Ascending aorta (tissue), 2 donors: ENCODE data around the gene PTPRN2. TPM values are rescaled to one million over a fixed set of nuclear protein-coding genes. Genes with fewer than 3 reads are reported as not detected.

ENCODE experiments used
- DNase-seq, 2 donors: peaks; one replicate each; pipeline ENCODE4 v3.0.0-alpha.2; 2019; ENCODE audit warnings: low spot score in 2 of 2
- H3K27ac ChIP-seq, 2 donors: fragments of 200-600 bp; sonication (generic); one replicate each; pipeline ENCODE4 v1.5.1; 2016 to 2017; ENCODE audit warnings: mild to moderate bottlenecking in 1 of 2
- H3K27me3 ChIP-seq: fragments of 200-600 bp; sonication (generic); one replicate; pipeline ENCODE4 v1.5.1; 2017
- H3K36me3 ChIP-seq, 2 donors: fragments of 200-600 bp; sonication (generic); one replicate each; pipeline ENCODE4 v1.5.1; 2016
- H3K4me1 ChIP-seq, 2 donors: fragments of 200-600 bp; sonication (generic); one replicate each; pipeline ENCODE4 v1.5.1; 2016 to 2017; ENCODE audit warnings: mild to moderate bottlenecking in 1 of 2
- H3K4me3 ChIP-seq, 2 donors: fragments of 200-600 bp; sonication (generic); one replicate each; pipeline ENCODE4 v1.5.1; 2016 to 2017; ENCODE audit warnings: mild to moderate bottlenecking in 1 of 2
- H3K9me3 ChIP-seq, 2 donors: fragments of 200-600 bp; sonication (generic); one replicate each; pipeline ENCODE4 v1.5.1; 2016
- intact Hi-C: fragments of 100-400 bp; cut with DNase I; formaldehyde crosslinking; loops from one replicate; pipeline ENCODE4 v1.15.1; 2023
- total RNA-seq: library from RNA; depleted of rRNA; stranded (reverse); fragments of >200 nt; gene quantifications from one replicate; pipeline ENCODE4 v1.1.0, GENCODE V29; 2016
- TF ChIP-seq, protein P1 (sequence below), 3 experiments: fragments of 200-600 bp in 2 of 3; fragments of 450-650 bp in 1 of 3; sonication (generic) in 2 of 3; IDR thresholded peaks; one replicate each; pipeline ENCODE4 v1.5.1; 2016 to 2019; ENCODE audit warnings: antibody characterized with exemption in 3 of 3, mild to moderate bottlenecking in 1 of 3, moderate library complexity in 1 of 3

The PTPRN2 gene
- total RNA-seq, 1 donor from 2014 or later, result 7.3 TPM

DNA sequence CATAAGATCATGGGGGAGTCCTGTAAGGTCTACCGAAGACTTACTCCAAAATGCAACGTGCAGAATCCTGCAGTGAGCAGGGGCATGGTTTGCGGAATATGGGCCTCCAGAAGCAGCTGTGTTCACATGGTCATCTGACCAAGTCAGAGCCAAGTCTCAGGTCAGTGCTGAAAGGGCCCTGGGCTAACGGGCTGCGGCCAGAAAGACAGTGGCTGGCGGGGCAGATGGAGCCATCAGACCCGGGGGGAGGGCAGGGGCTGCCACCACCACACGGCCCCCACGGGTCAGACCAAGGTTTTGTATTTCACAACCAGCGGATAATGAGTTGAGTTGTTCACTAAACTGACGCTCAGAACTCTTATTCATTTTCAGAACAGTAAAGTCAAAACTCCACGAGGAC, 522.3 kb downstream of the PTPRN2 start:
- TF ChIP-seq, protein P1, sequence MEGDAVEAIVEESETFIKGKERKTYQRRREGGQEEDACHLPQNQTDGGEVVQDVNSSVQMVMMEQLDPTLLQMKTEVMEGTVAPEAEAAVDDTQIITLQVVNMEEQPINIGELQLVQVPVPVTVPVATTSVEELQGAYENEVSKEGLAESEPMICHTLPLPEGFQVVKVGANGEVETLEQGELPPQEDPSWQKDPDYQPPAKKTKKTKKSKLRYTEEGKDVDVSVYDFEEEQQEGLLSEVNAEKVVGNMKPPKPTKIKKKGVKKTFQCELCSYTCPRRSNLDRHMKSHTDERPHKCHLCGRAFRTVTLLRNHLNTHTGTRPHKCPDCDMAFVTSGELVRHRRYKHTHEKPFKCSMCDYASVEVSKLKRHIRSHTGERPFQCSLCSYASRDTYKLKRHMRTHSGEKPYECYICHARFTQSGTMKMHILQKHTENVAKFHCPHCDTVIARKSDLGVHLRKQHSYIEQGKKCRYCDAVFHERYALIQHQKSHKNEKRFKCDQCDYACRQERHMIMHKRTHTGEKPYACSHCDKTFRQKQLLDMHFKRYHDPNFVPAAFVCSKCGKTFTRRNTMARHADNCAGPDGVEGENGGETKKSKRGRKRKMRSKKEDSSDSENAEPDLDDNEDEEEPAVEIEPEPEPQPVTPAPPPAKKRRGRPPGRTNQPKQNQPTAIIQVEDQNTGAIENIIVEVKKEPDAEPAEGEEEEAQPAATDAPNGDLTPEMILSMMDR (IDR thresholded peaks at IDR 0.05), result no peak
- Histone ChIP-seq H3K27me3 (no peaks in the 10 kb centered on the region), H3K4me1 (no peaks in the 10 kb centered on the region), H3K36me3 (no peaks in the 10 kb centered on the region), H3K9me3 (no peaks in the 10 kb centered on the region), H3K4me3 (no peak overlapping the region), H3K27ac (no peak overlapping the region)
- no peak for DNase-seq
- intact Hi-C loops, result no loop called here

DNA sequence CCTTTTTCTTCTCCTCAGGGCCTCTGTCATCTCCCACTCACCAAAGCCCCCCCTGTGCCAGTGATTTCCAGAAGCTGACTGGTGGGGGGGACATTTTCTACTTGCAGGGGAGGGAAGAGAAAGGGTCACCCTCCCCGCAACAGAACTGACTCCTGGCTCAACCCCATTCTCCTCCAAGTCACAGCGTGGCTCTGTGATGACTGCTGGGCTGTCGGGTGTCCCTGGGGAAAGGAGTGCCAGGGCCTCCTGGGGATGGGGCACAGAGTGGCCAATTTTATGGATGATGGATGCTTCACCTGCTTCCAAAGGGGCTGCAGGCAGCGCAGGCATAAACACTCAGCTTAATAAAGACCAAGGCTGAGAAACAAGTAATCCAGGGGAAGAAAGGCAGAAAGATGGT, 523.0 kb downstream of the PTPRN2 start:
- intact Hi-C loops, result no loop called here
- Histone ChIP-seq H3K27me3 (no peaks in the 10 kb centered on the region), H3K27ac (no peak overlapping the region), H3K4me3 (no peak overlapping the region), H3K4me1 (no peaks in the 10 kb centered on the region), H3K36me3 (no peaks in the 10 kb centered on the region), H3K9me3 (no peaks in the 10 kb centered on the region)
- no peak for DNase-seq
- TF ChIP-seq, protein P1 (IDR thresholded peaks at IDR 0.05), result no peak

DNA sequence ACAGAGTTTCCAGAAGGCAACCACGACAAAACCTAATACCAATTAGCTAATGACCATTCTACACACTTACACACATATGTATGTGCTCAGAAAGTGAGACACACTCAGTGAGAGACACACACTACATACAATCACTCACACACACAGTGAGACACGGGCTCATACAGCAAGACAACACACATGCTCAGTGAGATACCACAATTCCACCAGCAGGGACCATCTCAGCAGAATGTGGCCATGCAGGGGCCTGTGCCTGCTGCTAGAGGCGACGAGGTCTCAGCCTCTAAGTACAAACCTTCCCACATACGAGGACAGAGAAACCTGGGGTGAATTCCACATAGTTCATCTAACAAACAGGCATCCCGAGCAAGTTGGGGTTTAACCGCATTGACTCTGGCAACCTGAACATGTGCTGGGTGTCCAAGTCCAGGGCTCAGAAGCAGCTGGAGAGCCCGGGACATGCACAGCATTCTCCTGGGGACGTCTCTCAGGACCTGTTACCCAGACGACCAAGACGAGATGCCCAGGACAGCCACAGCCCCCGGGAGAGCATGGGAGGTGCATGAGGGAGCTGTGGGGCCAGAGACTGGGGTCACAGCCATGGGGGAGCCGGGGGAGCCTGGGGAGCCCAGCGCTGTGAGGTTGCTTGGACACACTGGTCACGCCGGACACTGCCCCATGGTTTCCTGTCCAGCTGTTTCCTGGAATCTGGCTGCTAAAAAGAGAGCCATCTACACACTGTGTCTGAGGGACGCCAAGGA, 523.6 kb downstream of the PTPRN2 start:
- no peak for DNase-seq
- no peaks in the 10 kb centered on the region for H3K36me3 ChIP-seq
- no peak overlapping the region for H3K4me3 ChIP-seq
- H3K27me3 ChIP-seq, result no peaks in the 10 kb centered on the region
- no peaks in the 10 kb centered on the region for H3K4me1 ChIP-seq
- TF ChIP-seq, protein P1 (IDR thresholded peaks at IDR 0.05), result no peak
- intact Hi-C loops, result no loop called here
- no peak overlapping the region for H3K27ac ChIP-seq
- no peaks in the 10 kb centered on the region for H3K9me3 ChIP-seq

DNA sequence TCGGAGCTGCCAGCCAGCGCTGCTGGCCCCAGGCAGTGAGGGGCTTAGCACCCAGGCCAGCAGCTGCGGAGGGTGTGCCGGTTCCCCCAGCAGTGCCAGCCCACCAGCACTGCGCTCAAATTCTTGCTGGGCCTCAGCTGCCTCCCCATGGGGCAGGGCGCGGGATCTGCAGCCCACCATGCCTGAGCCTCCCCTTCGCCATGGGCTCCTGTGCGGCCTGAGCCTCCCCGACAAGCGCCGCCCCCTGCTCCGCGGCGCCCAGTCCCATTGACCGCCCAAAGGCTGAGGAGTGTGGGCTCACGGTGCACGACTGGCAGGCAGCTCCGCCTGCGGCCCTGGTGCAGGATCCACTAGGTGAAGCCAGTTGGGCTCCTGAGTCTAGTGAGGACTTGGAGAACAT, 525.0 kb downstream of the PTPRN2 start:
- H3K4me1 ChIP-seq, result no peaks in the 10 kb centered on the region
- intact Hi-C loops, result no loop called here
- TF ChIP-seq, protein P1 (IDR thresholded peaks at IDR 0.05), result no peak
- no peaks in the 10 kb centered on the region for H3K9me3 ChIP-seq
- H3K27me3 ChIP-seq, result no peaks in the 10 kb centered on the region
- H3K27ac ChIP-seq, result no peak overlapping the region
- no peak for DNase-seq
- no peaks in the 10 kb centered on the region for H3K36me3 ChIP-seq
- no peak overlapping the region for H3K4me3 ChIP-seq

DNA sequence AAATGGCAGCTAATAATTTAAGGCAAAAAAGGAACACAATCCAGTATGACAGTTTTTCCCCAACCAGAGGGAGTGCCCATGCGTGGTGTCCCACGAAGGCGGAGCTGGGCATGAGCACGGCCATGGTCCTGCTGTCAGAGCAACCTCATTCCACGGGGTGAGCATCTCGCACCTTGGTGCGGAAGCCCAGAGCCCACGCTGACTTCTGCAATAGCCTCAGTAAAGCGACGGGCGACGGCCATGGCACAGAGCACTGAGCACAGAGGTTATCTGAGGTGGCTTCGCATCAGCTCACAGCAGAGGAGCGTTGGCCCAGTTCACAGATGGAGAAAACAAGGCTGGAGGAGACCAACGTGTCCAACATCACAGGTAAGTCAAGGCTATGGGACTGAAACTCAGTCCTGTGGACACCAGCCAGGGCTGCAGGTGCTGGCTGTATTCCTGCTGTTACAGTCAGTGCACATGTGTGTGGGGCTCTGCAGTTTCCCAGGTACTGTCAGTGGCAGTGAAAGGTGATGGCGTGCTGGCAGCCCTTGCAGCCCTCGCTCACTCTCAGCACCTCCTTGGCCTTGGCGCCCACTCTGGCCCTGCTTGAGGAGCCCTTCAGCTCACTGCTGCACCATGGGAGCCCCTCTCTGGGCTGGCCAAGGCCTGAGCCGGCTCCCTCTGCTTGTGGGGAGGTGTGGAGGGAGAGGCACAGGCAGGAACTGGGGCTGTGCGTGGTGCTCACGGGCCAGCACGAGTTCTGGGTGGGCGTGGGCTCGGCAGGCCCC, 525.6 kb downstream of the PTPRN2 start:
- TF ChIP-seq, protein P1 (IDR thresholded peaks at IDR 0.05), result no peak
- Histone ChIP-seq H3K27ac (no peak overlapping the region), H3K27me3 (no peaks in the 10 kb centered on the region), H3K36me3 (no peaks in the 10 kb centered on the region), H3K4me1 (no peaks in the 10 kb centered on the region), H3K4me3 (no peak overlapping the region), H3K9me3 (no peaks in the 10 kb centered on the region)
- intact Hi-C loops, result no loop called here
- DNase-seq, result no peak
